Endodermal cell (in vitro differentiated cells): Measurements from ENCODE around the gene SECISBP2L. TPM values are rescaled to one million over a fixed set of nuclear protein-coding genes. Genes with fewer than 3 reads are reported as not detected.

ENCODE experiments used
- DNase-seq: peaks from one replicate; pipeline ENCODE4 v3.0.0-alpha.2; 2017
- H3K27ac ChIP-seq: 2 replicates; pipeline ENCODE4 v1.5.1; 2013; ENCODE audit warnings: mild to moderate bottlenecking, low read depth, low read length, moderate library complexity
- H3K27me3 ChIP-seq: 2 replicates; pipeline ENCODE4 v1.6.1; 2013; ENCODE audit warnings: mild to moderate bottlenecking, low read length, moderate library complexity; ENCODE audit not compliant: insufficient read depth, control insufficient read depth, poor library complexity, severe bottlenecking
- H3K36me3 ChIP-seq: 2 replicates; pipeline ENCODE4 v1.7.0; 2013; ENCODE audit warnings: mild to moderate bottlenecking, low read length, moderate library complexity; ENCODE audit not compliant: control insufficient read depth, insufficient read depth
- H3K4me1 ChIP-seq: one replicate; pipeline ENCODE4 v1.7.0; 2013; ENCODE audit warnings: low read length; ENCODE audit not compliant: control insufficient read depth, insufficient read depth
- H3K4me3 ChIP-seq: 2 replicates; pipeline ENCODE4 v1.5.1; 2013; ENCODE audit warnings: mild to moderate bottlenecking, low read length, moderate library complexity
- H3K9ac ChIP-seq: 2 replicates; pipeline ENCODE4 v1.6.1; 2013; ENCODE audit warnings: mild to moderate bottlenecking, low read length, moderate library complexity; ENCODE audit not compliant: poor library complexity, severe bottlenecking; ENCODE audit errors: extremely low read depth
- H3K9me3 ChIP-seq: 2 replicates; pipeline ENCODE4 v1.6.1; 2013; ENCODE audit warnings: mild to moderate bottlenecking, low read length, moderate library complexity; ENCODE audit not compliant: control insufficient read depth
- H3K27ac Mint-ChIP-seq: 2 replicates; pipeline ENCODE4 v1.8.0; 2020; ENCODE audit warnings: mixed read lengths
- H3K27me3 Mint-ChIP-seq: 2 replicates; pipeline ENCODE4 v1.8.0; 2021; ENCODE audit warnings: mild to moderate bottlenecking, mixed read lengths; ENCODE audit not compliant: insufficient read depth
- H3K36me3 Mint-ChIP-seq: 2 replicates; pipeline ENCODE4 v1.8.0; 2020; ENCODE audit warnings: low read depth, mixed read lengths
- H3K4me1 Mint-ChIP-seq: 2 replicates; pipeline ENCODE4 v1.8.0; 2020; ENCODE audit warnings: mixed read lengths
- H3K4me3 Mint-ChIP-seq: 2 replicates; pipeline ENCODE4 v1.8.0; 2020; ENCODE audit warnings: mild to moderate bottlenecking, moderate library complexity, mixed read lengths
- H3K9me3 Mint-ChIP-seq: 2 replicates; pipeline ENCODE4 v1.8.0; 2020; ENCODE audit warnings: mild to moderate bottlenecking, mixed read lengths
- CTCF ChIP-seq: fragments of 200-600 bp; sonication (generic); conservative IDR thresholded peaks from 2 replicates; pipeline ENCODE4 v1.5.0; 2021; ENCODE audit warnings: antibody characterized with exemption, mild to moderate bottlenecking
- WGBS, 2 experiments: methylation state at CpG; one replicate each; pipeline versions ENCODE4 v1.1.5 to v1.1.7; 2013; ENCODE audit warnings: missing lambda C conversion rate in 2 of 2, mixed read lengths in 1 of 2; ENCODE audit not compliant: insufficient coverage in 1 of 2, insufficient read length in 1 of 2; 5-methylcytosine and 5-hydroxymethylcytosine counted together
- total RNA-seq, 2 donors: library from RNA; stranded (reverse); fragmentation: NEBNext Ultra II Directional in 1 of 2; extraction: Animal tissue kit (Norgen Biotek cat#: 25700) in 1 of 2; gene quantifications; 2 replicates in 1 of 2; 3 replicates in 1 of 2; pipeline ENCODE4 v1.2.1, GENCODE V29; 2021

The SECISBP2L gene
- total RNA-seq, 2 donors from 2014 or later, result 49.4 to 51.0 TPM

GRCh38 chr15:49066372-49066771 is 20.1 kb upstream of the SECISBP2L start:
- H3K36me3 ChIP-seq, result no peaks in the 10 kb centered on the region
- no peak overlapping the region for H3K4me3 ChIP-seq
- Mint-ChIP-seq H3K27ac (no peak overlapping the region), H3K4me1 (peaks cover 3% of the 10 kb centered on the region), H3K36me3 (no peaks in the 10 kb centered on the region), H3K9me3 (no peaks in the 10 kb centered on the region), H3K27me3 (peaks cover 5% of the 10 kb centered on the region), H3K4me3 (no peak overlapping the region)
- no peak overlapping the region for H3K27ac ChIP-seq
- no peaks in the 10 kb centered on the region for H3K9me3 ChIP-seq
- H3K27me3 ChIP-seq, result no peaks in the 10 kb centered on the region
- 51 to 68% methylated on average over 2 of the region's 2 CpGs for WGBS, 2 experiments
- no peak for TF ChIP-seq CTCF
- peaks cover 3% of the 10 kb centered on the region for H3K4me1 ChIP-seq
- H3K9ac ChIP-seq, result no peak overlapping the region
- DNase-seq, result no peak

GRCh38 chr15:49064884-49065283 is 18.6 kb upstream of the SECISBP2L start:
- Histone ChIP-seq H3K36me3 (no peaks in the 10 kb centered on the region), H3K27ac (no peak overlapping the region), H3K9me3 (no peaks in the 10 kb centered on the region), H3K4me3 (no peak overlapping the region), H3K9ac (no peak overlapping the region), H3K4me1 (peaks cover 3% of the 10 kb centered on the region), H3K27me3 (no peaks in the 10 kb centered on the region)
- WGBS, 2 experiments, result 81 to 94% methylated on average over 3 of the region's 3 CpGs
- peaks cover 3% of the 10 kb centered on the region for H3K4me1 Mint-ChIP-seq
- no peaks in the 10 kb centered on the region for H3K36me3 Mint-ChIP-seq
- H3K9me3 Mint-ChIP-seq, result no peaks in the 10 kb centered on the region
- no peak overlapping the region for H3K27ac Mint-ChIP-seq
- DNase-seq, result no peak
- TF ChIP-seq CTCF, result no peak
- no peaks in the 10 kb centered on the region for H3K27me3 Mint-ChIP-seq
- H3K4me3 Mint-ChIP-seq, result no peak overlapping the region

GRCh38 chr15:49064281-49064653 is 18.0 kb upstream of the SECISBP2L start:
- H3K4me1 ChIP-seq, result peaks cover 3% of the 10 kb centered on the region
- no peak overlapping the region for H3K9ac ChIP-seq
- Mint-ChIP-seq H3K4me3 (no peak overlapping the region), H3K27ac (no peak overlapping the region), H3K4me1 (peaks cover 3% of the 10 kb centered on the region), H3K27me3 (no peaks in the 10 kb centered on the region), H3K36me3 (no peaks in the 10 kb centered on the region), H3K9me3 (no peaks in the 10 kb centered on the region)
- H3K27ac ChIP-seq, result no peak overlapping the region
- H3K27me3 ChIP-seq, result no peaks in the 10 kb centered on the region
- 69% methylated on average over 2 of the region's 3 CpGs for WGBS, 2 experiments
- no peak for TF ChIP-seq CTCF
- H3K9me3 ChIP-seq, result no peaks in the 10 kb centered on the region
- no peak for DNase-seq
- H3K36me3 ChIP-seq, result no peaks in the 10 kb centered on the region
- no peak overlapping the region for H3K4me3 ChIP-seq
